T-helper 1 cell treated with Interleukin-12 subunit alpha and Interleukin-12 subunit beta and Interleukin-4 antibody, amounts not matched to agents 30 ng/mL and 1 ng/mL, for 36 hours (primary cell): Measurements from ENCODE around the gene SPATA16. TPM values are rescaled to one million over a fixed set of nuclear protein-coding genes. Genes with fewer than 3 reads are reported as not detected.
"Not testable (repeated sequence)": the region's sequence is repeated elsewhere in the genome, so short reads cannot be mapped to it uniquely, and the experiment has no call there.

ENCODE experiments used
- intact Hi-C: fragments of 100-400 bp; cut with micrococcal nuclease; formaldehyde crosslinking; loops from one replicate; pipeline ENCODE4 v1.15.1; 2024
- total RNA-seq: library from RNA; stranded (reverse); gene quantifications from 2 replicates; pipeline ENCODE4 v1.2.3, GENCODE V29; 2022

The SPATA16 gene
- total RNA-seq, 1 donor from 2014 or later: not detected

- intact Hi-C loops: no loop called here
Observed at GRCh38 chr3:172903642-172904320, 237.3 kb downstream of the SPATA16 start.

GRCh38 chr3:172892158-172892557 is 248.9 kb downstream of the SPATA16 start:
- intact Hi-C loops: no loop called here

- intact Hi-C loops: no loop called here
Observed at GRCh38 chr3:172885704-172886103, 255.3 kb downstream of the SPATA16 start.

GRCh38 chr3:172882563-172882962 is 258.5 kb downstream of the SPATA16 start:
- intact Hi-C loops: no loop called here

GRCh38 chr3:172879381-172879780 is 261.7 kb downstream of the SPATA16 start:
- intact Hi-C loops: not testable (repeated sequence)

- intact Hi-C loops: no loop called here
Observed at GRCh38 chr3:172877011-172877410, 264.0 kb downstream of the SPATA16 start.

GRCh38 chr3:172876297-172876696 is 264.7 kb downstream of the SPATA16 start:
- intact Hi-C loops: no loop called here

- intact Hi-C loops: no loop called here
Observed at GRCh38 chr3:172875039-172875438, 266.0 kb downstream of the SPATA16 start.

GRCh38 chr3:172869784-172870518 is 271.1 kb downstream of the SPATA16 start:
- intact Hi-C loops: no loop called here

GRCh38 chr3:172869368-172869771 is 271.7 kb downstream of the SPATA16 start:
- intact Hi-C loops: no loop called here

- intact Hi-C loops: no loop called here
Observed at GRCh38 chr3:172868582-172869200, 272.3 kb downstream of the SPATA16 start.

- intact Hi-C loops: not testable (repeated sequence)
Observed at GRCh38 chr3:172866726-172867350, 274.2 kb downstream of the SPATA16 start.

GRCh38 chr3:172859041-172859440 is 282.0 kb downstream of the SPATA16 start:
- intact Hi-C loops: no loop called here

GRCh38 chr3:172856795-172857742 is 284.0 kb downstream of the SPATA16 start:
- intact Hi-C loops: no loop called here

GRCh38 chr3:172855037-172855436 is 286.0 kb downstream of the SPATA16 start:
- intact Hi-C loops: no loop called here

- intact Hi-C loops: no loop called here
Observed at GRCh38 chr3:172853921-172854666, 286.9 kb downstream of the SPATA16 start.

- intact Hi-C loops: no loop called here
Observed at GRCh38 chr3:172853005-172853404, 288.0 kb downstream of the SPATA16 start.

GRCh38 chr3:172848910-172849309 is 292.1 kb downstream of the SPATA16 start:
- intact Hi-C loops: no loop called here

GRCh38 chr3:172847292-172847691 is 293.7 kb downstream of the SPATA16 start:
- intact Hi-C loops: no loop called here

GRCh38 chr3:172846706-172847105 is 294.3 kb downstream of the SPATA16 start:
- intact Hi-C loops: no loop called here
